ENCODE results near the gene DPYD.

Gene DPYD

GRCh38 chr1:97920832-97921571, at the start of gene DPYD:
TSS of gene DPYD (minus strand) at chr1:97921034. CDS start at chr1:97920922, 112 bp downstream.
- peak; percentile 94 for DNase-seq

- no peak for DNase-seq
These were observed 39.6 kb upstream of the DPYD start for GRCh38 chr1:97960470-97960869.

GRCh38 chr1:97947695-97948094, 26.9 kb upstream of the DPYD start:
- DNase-seq: no peak

GRCh38 chr1:97943354-97943753, 22.5 kb upstream of the DPYD start:
- DNase-seq: no peak

GRCh38 chr1:97942161-97943123, 21.6 kb upstream of the DPYD start:
- no peak for DNase-seq

- peak; percentile 12 for DNase-seq
These were observed 17.4 kb upstream of the DPYD start for GRCh38 chr1:97938285-97938642.

GRCh38 chr1:97936976-97937375, 16.1 kb upstream of the DPYD start:
- no peak for DNase-seq

- DNase-seq: no peak
These were observed 13.7 kb upstream of the DPYD start for GRCh38 chr1:97934491-97934890.

- no peak for DNase-seq
These were observed 9.3 kb upstream of the DPYD start for GRCh38 chr1:97929874-97930851.

- DNase-seq: no peak
These were observed 5.3 kb upstream of the DPYD start for GRCh38 chr1:97926017-97926708.

GRCh38 chr1:97925151-97925550, 4.3 kb upstream of the DPYD start:
- DNase-seq: no peak

- DNase-seq: no peak
These were observed 3.0 kb upstream of the DPYD start for GRCh38 chr1:97923811-97924210.

- peak; percentile 52 for DNase-seq
These were observed 480 bp downstream of the DPYD start for GRCh38 chr1:97920276-97920831.

GRCh38 chr1:97919585-97920261, 1.1 kb downstream of the DPYD start:
- DNase-seq: peak; percentile 34

GRCh38 chr1:97918961-97919360, 1.9 kb downstream of the DPYD start:
- no peak for DNase-seq

GRCh38 chr1:97913506-97914139, 7.2 kb downstream of the DPYD start:
- no peak for DNase-seq

GRCh38 chr1:97911266-97912215, 9.3 kb downstream of the DPYD start:
- DNase-seq: no peak

GRCh38 chr1:97909266-97909665, 11.6 kb downstream of the DPYD start:
- no peak for DNase-seq

- DNase-seq: no peak
These were observed 12.9 kb downstream of the DPYD start for GRCh38 chr1:97907886-97908285.
